NT2/D1 (cell line): ENCODE data around the gene PPM1F.

Source experiments
- DNase-seq: peaks from one replicate; pipeline ENCODE4 v3.0.0-alpha.2; 2011; ENCODE audit warnings: low read depth, low spot score
- H3K27me3 ChIP-seq: 2 replicates; pipeline ENCODE4 v1.6.0; 2011; ENCODE audit warnings: mild to moderate bottlenecking; ENCODE audit not compliant: insufficient read length, insufficient read depth
- H3K36me3 ChIP-seq: 2 replicates; pipeline ENCODE4 v1.6.1; 2011; ENCODE audit warnings: mild to moderate bottlenecking, low read length, mixed read lengths; ENCODE audit not compliant: insufficient read depth, insufficient read length
- H3K4me1 ChIP-seq: 2 replicates; pipeline ENCODE4 v1.5.1; 2011; ENCODE audit not compliant: insufficient read depth, insufficient read length
- H3K4me3 ChIP-seq: 2 replicates; pipeline ENCODE4 v1.5.1; 2011; ENCODE audit warnings: low read depth; ENCODE audit not compliant: insufficient read length
- H3K9ac ChIP-seq: 2 replicates; pipeline ENCODE4 v1.6.0; 2011; ENCODE audit warnings: low read depth; ENCODE audit not compliant: insufficient read length
- H3K9me3 ChIP-seq: 2 replicates; pipeline ENCODE4 v1.5.1; 2011; ENCODE audit warnings: mild to moderate bottlenecking, low read length; ENCODE audit not compliant: insufficient read depth
- SUZ12 ChIP-seq: IDR thresholded peaks from 2 replicates; pipeline ENCODE4 v1.6.1; 2011; ENCODE audit not compliant: insufficient read length, insufficient read depth; ENCODE audit errors: extremely low read depth
- YY1 ChIP-seq: IDR thresholded peaks from 2 replicates; pipeline ENCODE4 v1.6.1; 2011; ENCODE audit not compliant: insufficient read length, insufficient read depth
- ZNF274 ChIP-seq: IDR thresholded peaks from 2 replicates; pipeline ENCODE4 v1.6.1; 2011; ENCODE audit warnings: mild to moderate bottlenecking, low read depth, low read length

PPM1F gene

DNA sequence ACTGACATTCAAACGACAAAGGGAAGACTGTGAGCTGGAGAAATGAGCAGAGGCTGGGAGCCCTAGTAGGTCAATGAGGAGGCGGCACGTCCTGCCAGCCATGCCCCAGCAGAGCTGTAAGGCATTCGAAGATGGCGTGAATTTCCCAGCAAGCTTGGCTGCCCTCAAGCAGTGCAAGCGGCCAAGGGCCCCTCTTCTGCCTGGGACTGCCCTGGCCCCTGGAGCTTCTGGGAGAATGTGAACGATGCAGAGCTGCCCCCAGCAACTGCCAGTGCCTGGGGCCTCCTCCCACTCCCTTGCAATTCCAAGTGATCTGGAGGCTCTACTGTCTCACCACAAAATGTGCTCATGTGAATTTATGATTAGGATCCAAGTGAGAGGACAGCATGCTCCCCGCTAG is 4.3 kb downstream of the PPM1F start:
- no peak for DNase-seq
- TF ChIP-seq SUZ12 (no peak), ZNF274 (no peak), YY1 (no peak)
- peak overlapping the region; percentile 28 for H3K9ac ChIP-seq
- peaks cover 33% of the 10 kb centered on the region for H3K36me3 ChIP-seq
- peaks cover 11% of the 10 kb centered on the region for H3K27me3 ChIP-seq
- peaks cover 2% of the 10 kb centered on the region for H3K4me1 ChIP-seq
- H3K9me3 ChIP-seq = no peaks in the 10 kb centered on the region; the same call in 1 of the 2 replicates
- H3K4me3 ChIP-seq = no peak overlapping the region

DNA sequence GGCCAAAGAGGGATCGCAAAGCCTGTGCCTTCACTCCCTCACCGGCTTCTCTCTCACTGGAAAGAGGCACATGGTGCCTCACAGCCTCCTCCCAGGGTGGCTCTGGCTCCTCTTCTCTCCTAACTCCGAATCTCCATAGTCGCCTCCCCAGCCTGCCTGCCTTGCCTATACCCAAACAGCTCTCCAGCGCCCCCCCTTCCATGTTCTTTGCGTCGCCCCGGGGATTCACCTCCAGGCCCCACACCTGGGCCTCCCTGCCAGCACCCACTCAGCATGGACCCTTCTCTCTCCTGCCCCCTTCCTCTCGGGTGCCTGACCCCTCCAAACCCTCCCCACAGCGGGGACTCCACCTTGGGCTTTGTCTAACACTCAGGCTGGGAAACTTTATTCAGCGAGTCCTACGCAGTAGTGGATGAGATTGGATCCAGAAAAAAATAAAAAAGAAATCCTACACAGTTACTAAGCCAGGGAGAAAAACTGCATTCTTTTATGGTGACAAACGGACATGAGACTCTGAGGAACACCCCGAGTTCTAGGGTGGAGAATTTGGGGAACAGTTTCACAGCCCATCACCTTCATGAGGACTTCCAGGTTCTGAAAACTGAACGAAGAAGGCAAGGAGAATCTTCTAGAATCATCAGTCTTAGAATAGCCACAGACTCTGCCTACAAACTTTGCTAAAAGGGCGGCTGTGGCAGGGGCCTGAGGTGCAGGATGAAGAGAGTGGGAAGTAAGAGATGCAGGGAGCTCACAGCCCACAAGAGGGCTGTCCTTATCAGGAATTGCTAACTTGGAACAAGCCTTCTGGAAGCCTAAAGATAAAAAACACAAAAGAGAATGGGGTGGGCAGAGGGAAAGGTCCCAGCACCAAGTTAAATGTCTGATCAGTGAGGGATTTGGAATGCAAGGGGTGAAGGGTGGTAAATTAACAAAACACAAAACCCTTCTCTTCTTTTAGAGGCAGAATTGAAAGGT is 5.3 kb downstream of the PPM1F start:
- H3K27me3 ChIP-seq = peaks cover 6% of the 10 kb centered on the region
- peaks cover 39% of the 10 kb centered on the region for H3K36me3 ChIP-seq
- no peak overlapping the region for H3K4me3 ChIP-seq
- H3K9ac ChIP-seq = no peak overlapping the region
- TF ChIP-seq SUZ12 (no peak), YY1 (no peak), ZNF274 (no peak)
- no peaks in the 10 kb centered on the region for H3K9me3 ChIP-seq
- peaks cover 2% of the 10 kb centered on the region for H3K4me1 ChIP-seq
- DNase-seq = no peak

DNA sequence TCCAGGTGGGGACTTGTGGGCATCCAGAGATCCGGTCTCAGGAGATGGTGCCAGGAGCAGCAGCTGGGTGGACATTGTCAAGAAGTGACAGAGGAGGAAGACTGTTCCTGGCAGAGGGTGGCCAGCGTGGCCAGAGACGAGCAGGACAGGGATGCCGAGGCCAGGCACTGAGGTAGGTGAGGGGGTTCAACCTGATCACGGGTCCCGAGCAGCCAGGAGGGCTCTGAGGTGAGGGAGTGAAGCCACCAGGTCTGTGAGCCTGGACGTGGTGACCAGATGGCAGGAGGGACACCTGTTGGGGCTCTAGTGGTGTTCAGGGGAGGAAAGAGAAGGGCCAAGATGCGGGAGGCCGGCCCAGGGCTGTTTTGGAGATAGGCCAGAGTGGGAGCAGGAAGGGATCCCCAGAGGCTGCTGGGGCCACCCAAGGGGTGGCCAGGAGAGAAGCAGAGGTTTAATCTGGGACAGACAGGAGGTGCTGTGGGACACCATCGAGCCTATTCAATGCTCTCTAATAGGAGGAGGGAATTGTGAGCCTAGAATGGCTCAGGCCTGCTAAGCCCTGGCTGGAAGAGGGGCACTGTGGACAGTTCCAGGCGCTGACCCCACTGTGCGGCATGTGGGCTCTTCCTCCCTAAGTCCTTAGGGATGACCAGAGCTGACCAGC is 6.3 kb downstream of the PPM1F start:
- Histone ChIP-seq H3K9ac (no peak overlapping the region), H3K4me1 (peaks cover 2% of the 10 kb centered on the region), H3K27me3 (no peaks in the 10 kb centered on the region), H3K9me3 (no peaks in the 10 kb centered on the region), H3K36me3 (peaks cover 39% of the 10 kb centered on the region), H3K4me3 (no peak overlapping the region)
- no peak for DNase-seq
- TF ChIP-seq SUZ12 (no peak), ZNF274 (no peak), YY1 (no peak)

DNA sequence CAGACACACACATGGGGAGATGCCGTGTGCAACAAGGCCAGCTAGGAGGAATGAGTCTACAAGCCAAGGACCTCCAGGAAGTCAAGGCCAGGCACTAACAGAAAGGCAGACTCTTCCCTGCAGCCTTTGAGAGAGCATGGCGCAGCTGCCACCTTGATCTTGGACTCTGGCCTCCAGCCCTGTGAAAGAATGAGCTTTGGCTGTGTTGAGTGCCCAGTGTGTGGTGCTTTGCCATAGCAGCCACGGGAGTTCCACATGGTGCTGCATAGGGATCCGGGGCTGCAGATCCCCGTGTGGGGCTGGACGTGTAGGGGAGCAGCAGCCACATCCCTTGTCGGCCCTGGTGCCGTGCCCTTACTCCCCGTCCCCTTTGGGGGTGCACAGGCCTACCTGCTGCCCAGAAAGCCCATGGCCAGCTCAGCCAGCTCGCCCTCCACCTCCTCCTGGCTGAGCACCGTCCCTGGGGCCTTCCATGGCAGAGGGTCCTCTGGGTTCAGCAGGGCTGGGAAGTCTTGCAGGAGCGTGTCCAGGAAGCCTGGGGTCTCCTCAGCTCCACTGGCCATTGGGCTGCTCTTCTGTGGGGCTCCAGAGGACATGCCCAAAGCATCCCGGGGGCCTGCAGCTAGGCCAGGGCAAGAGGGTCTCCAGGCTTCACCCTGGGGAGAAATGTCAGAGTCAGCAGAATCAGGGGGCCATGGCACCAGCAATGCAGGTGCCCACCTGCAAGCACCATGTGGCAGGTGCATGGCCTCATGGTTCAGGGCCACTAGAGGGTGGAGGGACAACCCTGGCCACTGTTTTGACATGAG is 7.0 kb downstream of the PPM1F start:
- H3K9ac ChIP-seq = no peak overlapping the region
- H3K4me1 ChIP-seq = peaks cover 2% of the 10 kb centered on the region
- no peaks in the 10 kb centered on the region for H3K9me3 ChIP-seq
- TF ChIP-seq ZNF274 (no peak), YY1 (no peak), SUZ12 (no peak)
- H3K36me3 ChIP-seq = peaks cover 39% of the 10 kb centered on the region
- no peaks in the 10 kb centered on the region for H3K27me3 ChIP-seq
- DNase-seq = no peak
- no peak overlapping the region for H3K4me3 ChIP-seq

DNA sequence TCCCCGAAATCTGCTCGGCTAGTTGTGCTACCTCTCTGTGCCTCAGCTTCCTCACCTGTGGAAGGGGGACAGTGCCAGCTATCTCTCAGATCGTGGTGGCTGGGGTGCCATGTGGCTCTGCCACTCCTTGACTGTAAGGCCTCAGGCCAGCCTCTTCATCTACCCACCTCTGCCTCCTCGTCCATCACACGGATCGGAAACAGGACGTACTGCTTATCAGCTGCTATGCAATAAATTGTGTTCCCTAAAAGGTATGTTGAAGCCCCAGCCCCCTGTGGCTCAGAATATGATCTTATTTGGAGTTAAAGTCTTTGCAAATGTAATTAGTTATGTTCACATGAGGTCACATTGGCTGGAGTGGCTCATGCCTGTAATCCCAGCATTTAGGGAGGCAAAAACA is 7.8 kb downstream of the PPM1F start:
- Histone ChIP-seq H3K4me1 (peaks cover 2% of the 10 kb centered on the region), H3K9ac (no peak overlapping the region), H3K36me3 (peaks cover 39% of the 10 kb centered on the region), H3K27me3 (no peaks in the 10 kb centered on the region), H3K4me3 (no peak overlapping the region), H3K9me3 (no peaks in the 10 kb centered on the region)
- DNase-seq = no peak
- TF ChIP-seq SUZ12 = no peak
- no peak for TF ChIP-seq YY1
- no peak for TF ChIP-seq ZNF274

DNA sequence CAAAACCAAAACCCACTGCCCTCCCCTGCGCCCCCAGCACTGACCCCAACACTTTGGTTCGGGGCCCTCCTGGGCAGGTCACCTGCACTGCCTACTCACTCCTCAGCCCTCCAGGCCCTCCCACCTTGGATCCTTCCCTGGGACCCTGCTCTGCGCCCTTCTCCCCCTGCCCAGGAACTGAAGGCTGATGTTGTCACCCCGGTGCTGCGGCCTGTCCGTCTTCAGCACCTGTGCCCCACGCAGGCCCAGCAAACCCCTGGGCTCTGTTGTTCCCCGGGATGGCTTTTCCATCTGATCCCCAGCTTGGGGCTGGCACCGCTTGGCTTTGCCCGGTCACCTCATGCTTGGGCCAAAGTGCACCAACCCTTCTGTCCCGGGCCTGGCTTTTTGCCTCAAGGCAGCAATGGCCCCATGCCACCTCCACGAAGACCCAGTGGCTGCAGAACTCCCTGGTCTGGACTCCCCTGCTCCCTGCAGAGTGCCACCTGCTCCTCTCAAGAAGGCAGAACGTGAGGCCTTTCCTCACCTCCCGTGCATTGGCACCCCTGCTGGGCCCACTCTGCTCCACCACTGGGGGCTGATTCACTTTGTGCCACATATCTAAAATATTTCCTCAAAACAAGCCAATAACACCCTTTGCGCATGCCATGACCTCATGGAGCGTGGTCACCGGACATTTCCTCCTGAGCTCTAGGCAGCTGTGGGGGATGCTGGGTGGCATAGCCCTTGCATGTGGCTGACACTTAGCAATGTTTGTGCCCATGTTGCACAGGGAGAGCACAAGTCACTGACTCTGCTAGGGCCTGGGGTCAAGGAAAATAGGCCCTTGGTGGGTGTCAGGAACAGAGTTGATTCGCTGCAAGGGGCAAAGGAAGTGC is 8.8 kb downstream of the PPM1F start:
- Histone ChIP-seq H3K4me1 (peaks cover 2% of the 10 kb centered on the region), H3K9me3 (no peaks in the 10 kb centered on the region; the same call in 1 of the 2 replicates), H3K9ac (peak overlapping the region; percentile 21), H3K4me3 (no peak overlapping the region), H3K27me3 (no peaks in the 10 kb centered on the region), H3K36me3 (peaks cover 47% of the 10 kb centered on the region)
- TF ChIP-seq ZNF274 (no peak), YY1 (no peak)
- DNase-seq = no peak
